ENCODE results near the gene ODAD4.

The ODAD4 gene, protein sequence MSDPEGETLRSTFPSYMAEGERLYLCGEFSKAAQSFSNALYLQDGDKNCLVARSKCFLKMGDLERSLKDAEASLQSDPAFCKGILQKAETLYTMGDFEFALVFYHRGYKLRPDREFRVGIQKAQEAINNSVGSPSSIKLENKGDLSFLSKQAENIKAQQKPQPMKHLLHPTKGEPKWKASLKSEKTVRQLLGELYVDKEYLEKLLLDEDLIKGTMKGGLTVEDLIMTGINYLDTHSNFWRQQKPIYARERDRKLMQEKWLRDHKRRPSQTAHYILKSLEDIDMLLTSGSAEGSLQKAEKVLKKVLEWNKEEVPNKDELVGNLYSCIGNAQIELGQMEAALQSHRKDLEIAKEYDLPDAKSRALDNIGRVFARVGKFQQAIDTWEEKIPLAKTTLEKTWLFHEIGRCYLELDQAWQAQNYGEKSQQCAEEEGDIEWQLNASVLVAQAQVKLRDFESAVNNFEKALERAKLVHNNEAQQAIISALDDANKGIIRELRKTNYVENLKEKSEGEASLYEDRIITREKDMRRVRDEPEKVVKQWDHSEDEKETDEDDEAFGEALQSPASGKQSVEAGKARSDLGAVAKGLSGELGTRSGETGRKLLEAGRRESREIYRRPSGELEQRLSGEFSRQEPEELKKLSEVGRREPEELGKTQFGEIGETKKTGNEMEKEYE

DNA sequence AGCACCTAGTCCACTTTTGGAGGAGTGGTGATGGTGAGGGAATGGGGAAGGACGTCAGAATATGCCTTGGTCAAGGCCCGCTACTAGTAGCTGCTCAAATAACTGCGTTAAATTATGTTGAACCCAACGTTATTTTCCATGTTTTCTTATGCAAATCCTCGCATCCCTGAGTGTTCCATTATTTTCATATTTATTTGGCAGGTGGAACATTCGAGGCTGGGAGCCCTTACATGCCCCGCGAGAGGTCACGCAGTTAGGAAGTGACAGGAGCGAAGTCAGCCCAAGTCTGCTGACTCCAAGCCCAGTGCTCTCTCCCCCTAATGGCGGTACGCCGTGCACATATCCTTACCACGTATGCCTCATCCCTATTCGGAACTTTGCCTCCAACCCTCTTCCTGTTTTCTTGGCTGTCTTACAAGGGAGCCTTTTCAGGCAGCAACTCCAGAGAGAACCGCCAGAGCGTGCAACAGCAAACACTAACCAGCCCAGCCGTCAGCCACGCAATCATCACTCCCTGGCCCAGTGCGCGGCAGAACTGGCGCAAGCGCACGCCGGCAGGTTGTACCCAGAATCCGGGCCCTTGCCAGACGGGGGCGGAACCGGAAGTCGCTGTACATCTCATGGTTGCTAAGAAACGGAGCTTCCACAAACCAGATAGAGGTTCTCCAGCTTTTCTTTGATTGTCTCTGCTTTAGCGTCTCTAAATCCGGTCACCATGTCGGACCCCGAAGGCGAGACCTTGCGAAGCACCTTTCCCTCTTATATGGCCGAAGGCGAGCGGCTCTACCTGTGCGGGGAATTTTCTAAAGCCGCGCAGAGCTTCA lies at the start of gene ODAD4:
TSS of gene ODAD4 (plus strand) at position 609 of the 824 bp plus-strand sequence. CDS start at position 716, 107 bp downstream.
- peak; percentile 98 for DNase-seq (ENCODE audit: low spot score)

- DNase-seq (ENCODE audit: low spot score) = no peak
Observed at GRCh38 chr17:41882756-41883155, 47.7 kb upstream of the ODAD4 start.

DNA sequence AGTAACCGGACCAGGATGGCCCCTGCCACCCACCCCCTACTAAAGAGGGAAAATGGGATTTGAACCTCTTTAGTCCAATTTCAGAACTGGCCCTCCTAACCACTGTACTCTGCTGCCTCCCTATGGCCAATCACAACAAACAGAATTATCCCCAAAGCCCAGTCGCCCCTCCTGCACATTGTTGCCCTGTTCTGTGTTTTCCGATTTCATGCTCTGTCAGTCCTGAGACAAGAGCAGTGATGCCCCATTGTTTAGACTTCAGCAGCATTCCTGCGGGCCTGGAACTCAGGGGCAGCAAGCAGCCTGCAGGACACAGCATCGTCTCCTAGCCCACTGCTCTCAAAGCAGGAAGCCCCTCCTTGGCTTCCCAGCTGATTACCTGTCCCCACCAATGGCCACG lies 44.7 kb upstream of the ODAD4 start:
- DNase-seq (ENCODE audit: low spot score) = peak; percentile 47

DNA sequence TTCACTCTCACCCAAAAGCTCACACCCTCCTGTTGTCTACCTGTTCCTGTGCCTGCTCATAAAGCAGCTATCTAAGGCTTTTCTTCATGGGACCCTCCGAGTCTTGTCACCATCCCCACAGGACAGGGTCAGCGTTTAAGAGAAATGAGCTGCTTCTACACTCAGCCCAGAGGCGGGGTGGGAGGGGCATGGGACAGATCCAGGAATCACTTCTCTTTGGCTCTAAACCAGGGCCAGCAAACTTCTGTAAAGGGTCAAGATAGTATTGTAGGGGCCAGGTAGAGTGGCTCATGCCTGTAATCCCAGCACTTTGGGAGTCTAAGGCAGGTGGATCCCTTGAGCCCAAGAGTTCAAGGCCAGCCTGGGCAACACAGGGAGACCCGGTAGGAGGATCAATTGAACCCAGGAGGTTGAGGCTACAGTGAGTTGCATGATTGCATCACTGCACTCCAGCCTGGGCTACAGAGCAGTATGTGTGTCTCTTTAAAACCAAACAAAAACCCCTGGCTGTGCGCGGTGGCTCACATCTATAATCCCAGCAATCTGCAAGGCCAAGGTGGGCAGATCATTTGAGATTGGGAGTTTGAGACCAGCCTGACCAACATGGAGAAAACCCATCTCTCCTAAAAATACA lies 42.0 kb upstream of the ODAD4 start:
- no peak for DNase-seq (ENCODE audit: low spot score)

DNA sequence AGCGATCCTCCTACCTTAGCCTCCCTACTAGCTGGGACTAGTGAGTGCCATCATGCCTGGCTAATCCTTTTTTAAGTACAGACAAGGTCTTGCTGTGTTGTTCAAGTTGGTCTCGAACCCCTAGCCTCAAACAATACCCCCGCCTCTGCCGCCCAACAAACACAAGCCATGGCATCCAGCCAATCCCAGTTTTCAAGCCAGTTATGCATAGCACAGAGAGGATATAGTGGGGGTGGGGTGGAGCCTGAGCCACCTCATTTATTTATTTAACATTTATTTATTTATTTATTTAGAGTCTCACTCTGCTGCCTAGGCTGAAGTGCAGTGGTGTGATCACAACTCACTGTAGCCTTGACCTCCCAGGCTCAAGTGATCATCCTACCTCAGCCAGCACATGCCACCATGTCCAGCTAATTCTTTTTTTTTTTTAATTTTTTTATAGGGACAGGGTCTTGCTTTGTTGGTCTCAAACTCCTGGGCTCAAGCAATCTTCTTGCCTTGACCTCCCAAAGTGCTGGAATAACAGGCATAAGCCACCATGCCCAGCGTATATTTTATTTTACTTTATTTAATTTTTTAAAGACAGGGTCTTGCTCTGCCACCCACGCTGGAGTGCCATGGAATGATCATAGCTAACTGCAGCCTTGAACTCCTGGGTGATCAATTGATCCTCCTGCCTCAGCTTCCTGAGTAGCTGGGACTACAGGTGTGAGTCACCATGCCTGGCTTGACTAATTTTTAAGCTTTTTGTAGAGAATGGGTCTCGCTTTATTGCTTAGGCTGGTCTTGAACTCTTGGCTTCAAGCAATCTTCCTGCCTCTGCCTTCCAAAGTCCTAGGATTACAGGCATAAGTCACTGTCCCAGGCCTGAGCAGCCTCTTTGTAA lies 39.0 kb upstream of the ODAD4 start:
- DNase-seq (ENCODE audit: low spot score) = no peak

- DNase-seq (ENCODE audit: low spot score) = no peak
Observed at GRCh38 chr17:41892021-41892376, 38.4 kb upstream of the ODAD4 start.

GRCh38 chr17:41893384-41893783 lies 37.0 kb upstream of the ODAD4 start:
- no peak for DNase-seq (ENCODE audit: low spot score)

DNA sequence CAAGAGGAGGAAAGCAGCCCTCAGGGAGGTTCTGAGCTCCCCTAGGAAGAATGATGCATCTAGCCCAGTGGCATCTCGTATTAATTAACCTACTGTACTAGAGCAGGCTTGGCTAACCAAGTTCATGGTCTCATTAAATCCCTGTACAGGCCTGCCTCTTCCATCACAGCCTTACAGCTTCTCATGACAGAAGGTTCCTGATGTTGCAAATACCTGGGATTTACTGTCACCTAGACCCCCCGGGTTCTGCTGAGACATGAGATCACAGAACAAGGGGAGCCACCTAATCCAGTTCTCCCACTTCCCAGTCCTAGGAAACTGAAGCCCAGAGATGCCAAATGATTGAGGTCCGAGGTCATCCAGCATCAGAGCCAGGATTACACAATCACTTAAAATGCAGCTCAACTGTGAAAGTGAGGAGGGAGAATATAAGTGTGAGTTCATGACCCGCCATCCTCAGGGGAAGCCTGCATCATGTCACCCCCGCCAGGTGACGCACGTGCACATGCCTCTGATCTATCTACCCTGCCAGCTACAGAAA lies 35.6 kb upstream of the ODAD4 start:
- peak; percentile 30 for DNase-seq (ENCODE audit: low spot score)

GRCh38 chr17:41895617-41896016 lies 34.8 kb upstream of the ODAD4 start:
- DNase-seq (ENCODE audit: low spot score) = no peak

DNA sequence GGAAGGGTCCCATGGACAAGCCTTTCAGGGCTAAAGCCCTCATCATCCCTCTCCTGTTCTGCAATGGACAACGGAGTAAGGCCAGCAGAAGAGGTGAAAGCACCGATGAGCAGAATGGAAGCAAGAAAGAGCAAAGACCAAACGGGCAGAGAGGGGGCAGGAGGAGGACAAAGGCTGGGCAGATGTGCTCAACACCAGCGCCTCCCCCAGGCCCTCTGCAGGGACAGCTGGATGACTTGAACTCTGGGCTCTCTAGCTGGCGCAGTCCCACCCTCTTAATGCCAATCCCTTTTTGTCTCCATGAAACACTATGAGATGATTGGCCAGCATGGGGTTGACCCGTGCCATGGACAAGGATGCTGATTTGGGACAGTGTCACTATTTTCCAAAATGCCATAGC lies 33.7 kb upstream of the ODAD4 start:
- peak; percentile 24 for DNase-seq (ENCODE audit: low spot score)

DNA sequence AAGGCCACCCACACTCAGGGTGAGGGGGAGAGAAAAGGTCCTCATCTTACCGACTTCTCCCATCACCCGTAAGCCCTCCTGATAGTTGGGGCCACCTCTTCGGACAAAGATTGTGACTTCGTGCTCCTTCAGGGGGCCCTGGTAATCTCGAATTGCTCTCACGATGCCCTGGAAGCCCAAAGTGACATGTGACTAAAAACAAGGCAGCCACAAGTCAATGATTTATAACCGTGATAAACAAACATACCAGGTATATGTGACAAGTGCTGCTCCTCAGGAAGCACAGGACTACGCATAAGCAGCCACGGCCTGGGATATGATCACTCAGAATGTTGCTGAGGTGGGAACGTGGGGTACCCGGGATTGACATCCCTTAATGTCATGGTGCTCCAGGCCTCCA lies 28.8 kb upstream of the ODAD4 start:
- DNase-seq (ENCODE audit: low spot score) = no peak

- no peak for DNase-seq (ENCODE audit: low spot score)
Observed at GRCh38 chr17:41904242-41904841, 26.1 kb upstream of the ODAD4 start.

- no peak for DNase-seq (ENCODE audit: low spot score)
Observed at GRCh38 chr17:41905172-41905571, 25.2 kb upstream of the ODAD4 start.

DNA sequence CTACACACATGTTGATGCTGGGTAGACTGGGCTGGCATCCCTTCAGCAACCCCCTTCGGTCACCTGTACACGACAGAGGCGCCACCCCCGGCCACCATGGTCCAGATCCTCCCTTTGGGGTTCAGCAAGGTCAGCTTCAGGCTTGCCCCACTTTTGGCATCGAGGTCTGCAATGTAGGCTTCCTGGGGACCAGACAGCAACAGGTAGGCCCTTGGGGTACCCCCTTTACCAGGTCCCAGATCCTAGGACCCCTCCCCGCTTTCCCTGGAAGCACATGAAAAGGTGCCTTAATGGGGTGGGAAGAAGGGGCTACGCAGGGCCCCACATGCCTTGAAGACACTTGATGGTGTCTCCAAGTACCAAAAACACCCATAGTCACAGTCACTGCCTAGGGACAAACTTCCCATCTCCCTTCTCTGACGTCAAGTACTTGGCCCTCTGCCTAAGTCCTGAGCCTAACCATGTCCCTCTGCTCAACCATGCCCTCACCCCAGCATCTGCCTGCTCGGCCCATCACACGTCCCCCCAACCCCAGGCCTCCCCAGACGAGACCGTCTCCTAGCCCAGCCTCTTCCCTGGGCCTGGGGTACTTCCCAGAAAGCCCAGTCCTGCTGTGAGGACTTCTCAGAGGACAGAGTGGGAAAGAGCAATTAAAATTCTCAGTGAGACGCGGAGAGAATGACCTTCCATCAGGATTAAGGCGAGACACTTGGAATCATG lies 23.8 kb upstream of the ODAD4 start:
- no peak for DNase-seq (ENCODE audit: low spot score)

DNA sequence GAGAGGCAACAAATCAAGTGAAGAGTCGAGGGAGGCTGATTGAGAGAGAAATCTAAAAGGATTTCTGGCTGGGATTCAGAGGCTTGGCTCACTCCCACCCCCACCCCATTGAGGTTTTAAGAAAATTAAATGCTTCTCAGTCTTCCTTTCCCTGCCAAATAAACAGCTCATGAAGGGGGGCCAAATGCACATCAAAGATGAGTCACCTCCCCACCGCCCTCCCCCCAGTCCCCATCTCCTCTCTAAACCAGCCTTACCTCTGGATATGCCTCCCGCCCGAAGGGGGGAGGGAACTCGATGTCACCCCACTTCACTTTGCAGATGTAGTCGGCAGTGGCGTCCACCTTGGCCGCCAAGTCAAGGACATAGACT lies 23.2 kb upstream of the ODAD4 start:
- no peak for DNase-seq (ENCODE audit: low spot score)

- DNase-seq (ENCODE audit: low spot score) = no peak
Observed at GRCh38 chr17:41907633-41908539, 22.5 kb upstream of the ODAD4 start.

DNA sequence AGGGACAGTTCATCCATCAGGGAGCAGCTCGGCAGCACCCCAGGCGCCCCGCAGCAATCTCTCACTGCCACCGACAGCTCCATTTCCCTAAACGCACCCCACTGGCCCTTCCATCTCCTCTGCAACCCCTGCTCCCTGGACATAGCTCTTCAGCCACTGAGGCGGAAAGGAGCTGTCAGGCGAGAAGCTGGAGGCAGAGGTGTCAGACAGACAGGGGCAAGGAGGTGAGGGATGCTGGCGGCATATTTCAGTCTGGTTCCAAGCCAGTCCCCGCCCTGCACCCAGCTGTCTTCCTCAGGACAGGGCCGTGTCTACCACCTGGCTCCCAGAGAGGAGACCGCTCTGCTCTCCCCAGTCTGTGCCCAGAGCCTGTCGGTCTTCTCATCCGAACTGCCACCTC lies 21.3 kb upstream of the ODAD4 start:
- no peak for DNase-seq (ENCODE audit: low spot score)

DNA sequence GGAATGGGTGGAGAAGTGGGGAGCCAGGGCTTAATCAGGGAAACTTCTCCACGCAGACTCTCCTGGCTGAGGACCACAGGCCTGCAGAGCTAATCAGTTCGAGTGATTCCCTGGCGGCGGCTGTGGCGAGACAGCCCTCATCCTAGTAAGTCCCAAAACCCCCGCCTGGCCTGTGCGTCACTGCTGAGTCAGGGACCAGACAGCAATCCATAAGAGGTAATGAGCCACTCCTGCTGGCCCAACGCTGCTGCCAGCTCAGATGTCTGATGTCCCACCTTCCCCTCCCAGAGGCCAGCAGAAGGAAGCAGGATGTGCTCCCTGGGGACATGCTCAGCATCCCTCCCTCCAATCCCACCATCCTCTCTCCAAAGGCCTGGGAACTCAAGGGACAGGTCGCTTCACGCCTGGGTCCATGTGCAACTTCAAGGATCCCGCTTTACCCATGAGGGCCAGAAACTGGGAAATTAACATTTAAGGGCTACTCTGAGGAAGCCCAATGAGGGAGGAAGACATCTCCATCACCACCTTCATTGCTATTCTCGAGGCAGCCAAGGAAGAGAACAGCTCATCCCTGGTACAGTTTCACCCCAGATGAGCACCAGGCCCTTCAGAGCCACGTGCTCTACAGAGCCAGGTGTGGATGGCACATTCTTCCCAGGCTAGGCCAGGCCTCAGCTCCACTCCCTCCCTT lies 19.6 kb upstream of the ODAD4 start:
- DNase-seq (ENCODE audit: low spot score) = peak; percentile 94
